DMS153 treated with DMSO at 0.1 percent for 48 hours (cell line): Measurements from ENCODE around the gene COL25A1.

ENCODE experiments used
- DNase-seq: peaks from one replicate; lab custom pipeline; 2025; ENCODE audit not compliant: unreplicated experiment; lab: John Stamatoyannopoulos, UW

The COL25A1 gene

DNA sequence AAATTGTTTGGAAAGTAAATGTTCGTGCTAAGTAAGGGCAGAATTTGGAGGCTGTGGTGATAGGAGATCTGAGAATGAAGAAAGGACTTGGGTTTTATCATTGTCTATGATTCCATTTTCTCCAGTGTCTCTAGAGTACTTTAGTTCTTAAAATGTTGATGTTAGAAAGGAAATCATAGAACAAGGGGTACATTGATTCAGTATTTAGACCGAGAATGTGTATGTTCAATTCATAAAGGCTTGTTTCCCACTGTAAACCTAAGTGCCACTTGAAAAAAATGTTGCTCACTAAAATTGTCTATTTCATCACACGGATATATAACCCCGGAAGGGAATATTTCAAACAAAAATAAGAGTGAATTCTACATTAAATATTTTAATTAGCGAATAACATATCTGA is 380.3 kb downstream of the COL25A1 start:
- no peak for DNase-seq

- DNase-seq = no peak
Observed at GRCh38 chr4:108920395-108921087, 381.9 kb downstream of the COL25A1 start.

DNA sequence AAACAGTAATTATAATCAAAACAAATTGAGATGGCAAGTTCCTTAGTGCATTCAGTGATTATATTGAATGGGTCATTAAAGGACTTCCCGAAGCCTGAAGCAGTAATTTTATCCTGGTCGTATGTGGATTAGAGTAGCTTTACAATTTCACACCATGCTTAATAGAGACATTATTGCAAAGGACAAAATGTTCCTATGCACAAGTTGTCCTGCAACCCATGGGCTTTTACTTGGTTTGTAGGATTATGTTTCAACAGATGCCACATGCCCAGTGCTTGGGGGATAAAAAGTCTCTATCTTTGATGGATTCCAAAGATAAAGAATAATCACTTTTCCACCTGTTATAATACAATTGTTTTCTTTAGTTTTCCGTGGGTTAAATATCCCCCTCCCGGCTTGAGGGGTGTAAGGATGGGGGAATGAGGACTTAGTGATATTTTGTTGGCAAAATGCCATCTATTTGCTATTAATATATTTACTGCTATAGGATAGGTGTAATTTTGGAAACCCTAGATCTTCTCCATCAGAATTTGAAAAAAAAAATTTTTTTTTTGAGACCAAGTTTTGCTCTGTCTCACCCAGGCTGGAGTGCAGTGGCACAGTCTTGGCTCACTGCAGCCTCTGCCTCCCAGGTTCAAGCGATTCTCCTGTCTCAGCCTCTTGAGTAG is 383.1 kb downstream of the COL25A1 start:
- DNase-seq = no peak

DNA sequence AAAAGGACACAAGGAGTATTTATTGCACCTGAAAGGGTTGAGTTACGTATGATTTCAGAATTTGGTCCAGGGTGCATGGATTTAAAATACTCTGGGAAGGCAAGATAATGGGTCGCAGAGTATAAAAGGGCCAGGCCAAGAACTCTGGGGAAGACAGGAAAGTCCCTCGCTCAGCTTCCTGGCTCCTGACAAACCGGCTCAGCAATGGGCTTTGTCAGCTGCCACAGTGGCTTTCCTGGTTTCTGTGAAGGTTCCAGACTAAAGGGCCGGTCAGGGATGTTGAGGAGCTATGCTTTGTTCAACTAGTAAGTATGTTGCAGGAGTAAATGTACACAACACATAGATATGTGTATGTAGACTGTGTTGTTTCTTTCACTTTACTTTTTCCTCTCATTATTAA is 385.2 kb downstream of the COL25A1 start:
- DNase-seq = no peak

DNA sequence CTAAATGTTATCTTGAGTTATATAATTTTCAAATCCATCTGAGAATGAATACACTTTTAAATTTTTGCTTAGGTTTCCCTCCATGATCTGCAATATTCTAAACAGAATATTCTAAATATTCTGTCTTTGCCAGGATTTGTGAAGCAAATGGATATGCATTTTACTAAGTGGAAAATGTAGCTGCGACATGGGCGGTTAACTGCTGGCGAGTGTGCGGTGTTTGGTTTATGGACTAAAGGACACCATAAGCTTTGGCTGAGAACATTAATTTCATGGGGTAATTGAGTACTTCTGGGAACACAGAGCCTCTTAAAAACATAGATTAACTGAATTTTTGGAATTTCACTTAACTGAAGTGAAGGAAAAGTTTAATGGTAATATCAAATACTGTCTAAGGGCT is 385.8 kb downstream of the COL25A1 start:
- DNase-seq = no peak

- no peak for DNase-seq
Observed at GRCh38 chr4:108906866-108907367, 395.5 kb downstream of the COL25A1 start.

- DNase-seq = no peak
Observed at GRCh38 chr4:108906006-108906405, 396.5 kb downstream of the COL25A1 start.

- DNase-seq = no peak
Observed at GRCh38 chr4:108903464-108904221, 398.8 kb downstream of the COL25A1 start.

- DNase-seq = no peak
Observed at GRCh38 chr4:108902769-108903168, 399.7 kb downstream of the COL25A1 start.

- DNase-seq = no peak
Observed at GRCh38 chr4:108901291-108901690, 401.2 kb downstream of the COL25A1 start.

DNA sequence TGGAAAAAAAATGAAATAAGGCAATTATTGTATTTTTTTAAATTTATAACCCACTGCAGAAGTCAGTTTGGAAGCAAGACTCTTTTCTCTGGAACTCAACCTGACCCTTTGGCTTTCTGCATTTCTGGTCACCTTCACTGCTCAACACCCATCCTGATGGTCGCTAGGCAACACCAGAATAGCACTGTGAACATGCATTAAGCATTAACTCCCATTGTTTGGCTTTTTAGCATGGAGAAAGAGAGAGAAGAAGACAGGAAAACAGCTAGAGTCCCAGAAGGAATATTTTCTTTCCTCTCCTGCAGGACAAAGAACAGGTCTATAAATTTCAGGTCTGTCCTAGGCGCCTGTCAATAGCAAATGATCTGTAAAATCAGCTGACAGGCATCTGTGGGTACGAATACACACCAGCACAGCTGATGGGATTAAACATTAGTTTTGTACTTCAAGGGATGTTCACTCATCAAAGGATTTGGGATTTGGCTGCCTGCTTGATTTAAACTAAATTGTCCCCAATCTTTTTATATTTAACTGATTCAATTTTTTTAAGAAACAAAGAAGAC is 402.4 kb downstream of the COL25A1 start:
- no peak for DNase-seq

DNA sequence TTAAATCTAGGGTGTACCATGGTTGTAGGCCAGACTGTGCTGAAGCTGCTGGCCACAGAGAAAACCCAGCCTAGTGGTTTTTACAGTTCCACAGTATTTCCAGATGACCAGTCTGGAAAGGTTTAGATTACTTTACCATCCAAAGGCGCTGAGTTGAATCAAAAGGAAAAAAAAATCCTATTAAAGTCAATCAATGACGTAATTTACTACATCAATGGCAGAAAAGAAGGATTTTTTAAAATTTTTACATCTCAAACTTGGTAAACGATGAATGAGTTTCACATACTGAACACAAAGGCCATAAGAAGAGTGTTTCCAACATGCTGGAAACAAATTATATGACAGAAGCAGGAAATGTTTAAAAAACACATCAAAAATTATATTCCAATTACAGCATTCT is 409.0 kb downstream of the COL25A1 start:
- no peak for DNase-seq

- DNase-seq = no peak
Observed at GRCh38 chr4:108891896-108892590, 410.4 kb downstream of the COL25A1 start.

GRCh38 chr4:108890484-108890881 is 412.0 kb downstream of the COL25A1 start:
- no peak for DNase-seq

- DNase-seq = no peak
Observed at GRCh38 chr4:108889696-108890483, 412.6 kb downstream of the COL25A1 start.

- DNase-seq = no peak
Observed at GRCh38 chr4:108888769-108889168, 413.7 kb downstream of the COL25A1 start.

DNA sequence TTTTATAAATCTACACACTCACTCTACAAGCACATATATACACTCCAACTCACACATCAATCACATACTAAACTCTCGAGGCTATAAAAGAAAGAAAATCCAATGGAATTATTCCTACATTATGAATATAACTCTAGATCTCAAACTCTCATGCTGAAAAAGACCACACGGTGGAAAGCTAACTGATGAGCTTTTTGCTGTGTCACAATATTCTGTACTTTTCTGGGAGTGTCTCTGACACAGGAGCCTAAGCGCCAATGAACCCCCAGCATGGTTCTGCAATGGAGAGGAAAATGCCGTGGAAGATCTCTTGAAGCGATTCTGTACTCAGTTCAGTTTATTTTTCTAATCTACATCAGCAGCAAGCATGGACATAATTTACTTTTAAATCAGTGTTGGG is 415.4 kb downstream of the COL25A1 start:
- DNase-seq = no peak

- DNase-seq = no peak
Observed at GRCh38 chr4:108885211-108885610, 417.2 kb downstream of the COL25A1 start.

DNA sequence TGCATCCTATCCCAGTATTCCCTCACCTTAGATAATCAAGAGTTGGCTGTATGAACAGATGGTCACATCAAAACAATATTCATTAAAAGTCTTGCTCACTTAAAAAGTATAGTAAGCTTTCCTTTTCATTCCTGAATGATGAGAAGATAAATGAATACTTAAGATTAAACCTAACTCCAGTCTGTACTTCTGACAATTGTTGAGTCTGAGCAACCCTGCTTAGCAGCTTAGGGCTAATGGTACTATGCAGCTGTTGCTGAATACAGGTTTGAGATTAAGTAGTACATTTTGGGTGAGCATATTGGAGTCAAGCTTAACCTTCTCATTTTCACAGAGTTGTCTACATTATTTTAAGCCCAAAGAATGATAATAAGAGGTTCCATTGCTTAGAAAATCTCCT is 417.9 kb downstream of the COL25A1 start:
- DNase-seq = no peak

DNA sequence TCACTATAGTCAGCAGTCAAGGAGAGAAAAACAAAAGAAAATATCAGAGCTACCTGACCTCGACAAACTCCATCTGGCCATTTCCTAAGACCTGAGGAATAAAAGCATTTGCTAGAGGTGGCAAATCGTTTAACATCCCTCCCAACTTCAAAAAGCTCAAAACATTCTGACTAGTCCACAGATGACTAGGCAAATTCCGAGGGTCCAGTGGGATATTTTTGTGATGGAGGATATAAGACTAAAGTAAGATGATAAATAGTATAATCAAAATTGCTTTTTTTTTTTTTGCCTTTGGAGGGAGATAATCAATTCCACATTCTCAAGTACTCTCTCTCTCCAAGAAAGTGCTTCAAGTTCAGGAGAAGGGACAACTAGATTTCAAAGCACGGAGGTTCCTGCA is 420.5 kb downstream of the COL25A1 start:
- no peak for DNase-seq
